Activated CD8-positive, alpha-beta memory T cell treated with anti-CD3 and anti-CD28 coated beads, Interleukin-2, amount 50 U/mL, for 4 hours (primary cell): ENCODE data around the gene SERPINE1.
"Not testable (repeated sequence)": the region's sequence is repeated elsewhere in the genome, so short reads cannot be mapped to it uniquely, and the experiment has no call there.

ENCODE experiments used
- DNase-seq: peaks from one replicate; pipeline ENCODE4 v3.0.0-alpha.2; 2020

SERPINE1 gene

GRCh38 chr7:101103701-101104100 is 23.2 kb upstream of the SERPINE1 start:
- DNase-seq, result not testable (repeated sequence)

GRCh38 chr7:101104193-101104713 is 22.7 kb upstream of the SERPINE1 start:
- no peak for DNase-seq

GRCh38 chr7:101104799-101105198 is 22.1 kb upstream of the SERPINE1 start:
- no peak for DNase-seq

- not testable (repeated sequence) for DNase-seq
These were observed 21.7 kb upstream of the SERPINE1 start for GRCh38 chr7:101105248-101105647.

- DNase-seq, result no peak
These were observed 20.5 kb upstream of the SERPINE1 start for GRCh38 chr7:101106386-101106785.

DNA sequence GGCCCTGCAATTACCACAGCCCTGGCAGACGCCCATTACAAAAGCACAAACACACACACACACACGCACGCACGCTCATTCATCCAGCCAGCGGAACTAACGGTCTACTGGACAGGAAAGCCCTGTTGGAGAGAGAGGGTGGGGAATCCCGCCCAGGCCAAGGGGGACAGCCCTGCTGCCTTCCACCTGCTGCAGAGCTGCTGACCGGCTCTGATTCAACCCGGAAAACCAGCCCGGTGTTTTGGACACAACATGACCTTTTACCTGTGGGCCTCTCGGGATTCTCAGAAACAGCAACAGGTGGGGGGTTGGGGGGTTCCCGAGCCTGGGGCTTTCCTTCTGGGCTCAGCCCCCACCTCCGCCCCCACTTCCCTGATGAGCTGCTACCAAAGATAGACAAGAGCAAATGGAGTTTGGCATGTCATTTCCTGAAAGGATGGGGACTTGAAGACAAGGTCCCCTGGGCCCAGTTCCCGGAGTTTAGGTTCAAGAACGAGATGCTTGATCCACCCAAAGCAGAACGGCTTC is 18.5 kb upstream of the SERPINE1 start:
- no peak for DNase-seq

DNA sequence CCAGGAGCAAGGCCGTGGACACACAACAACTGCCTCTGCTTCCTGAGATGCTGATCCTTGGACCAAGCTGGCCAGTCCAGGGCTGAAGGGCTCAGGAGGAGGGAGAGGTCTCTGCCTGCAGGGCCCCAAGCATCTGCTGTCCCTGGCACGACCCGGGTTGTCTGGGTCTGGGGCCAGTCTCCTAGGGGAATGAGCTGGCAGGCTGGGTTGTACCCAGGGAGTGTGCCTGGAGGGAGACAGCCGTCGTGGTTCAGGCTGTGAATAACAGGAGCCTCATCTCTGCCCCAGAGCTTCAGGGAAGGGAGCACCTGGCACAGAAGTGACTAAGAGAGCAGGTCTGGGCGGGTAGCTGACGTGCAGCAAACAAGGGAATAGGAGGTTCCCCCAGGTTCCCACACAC is 17.9 kb upstream of the SERPINE1 start:
- no peak for DNase-seq

DNA sequence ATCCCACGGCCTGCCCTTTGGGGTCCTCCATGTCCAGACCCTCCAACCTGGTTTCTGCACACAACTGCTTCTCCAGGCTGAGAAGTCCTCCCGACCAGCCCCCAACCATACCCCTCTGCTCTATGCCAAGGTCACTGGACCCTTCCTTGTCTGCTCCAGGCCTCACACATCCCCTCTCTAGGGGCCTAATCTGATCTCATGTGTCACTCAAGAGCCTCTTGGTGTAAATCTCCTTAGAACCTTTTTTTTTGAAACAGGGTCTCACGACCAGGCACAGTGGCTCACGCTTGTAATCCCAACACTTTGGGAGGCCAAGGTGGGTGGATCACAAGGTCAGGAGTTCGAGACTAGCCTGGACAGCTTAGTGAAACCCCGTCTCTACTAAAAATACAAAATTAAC is 17.5 kb upstream of the SERPINE1 start:
- no peak for DNase-seq

GRCh38 chr7:101111261-101111660 is 15.6 kb upstream of the SERPINE1 start:
- DNase-seq, result no peak

GRCh38 chr7:101112233-101112632 is 14.7 kb upstream of the SERPINE1 start:
- DNase-seq, result no peak

DNA sequence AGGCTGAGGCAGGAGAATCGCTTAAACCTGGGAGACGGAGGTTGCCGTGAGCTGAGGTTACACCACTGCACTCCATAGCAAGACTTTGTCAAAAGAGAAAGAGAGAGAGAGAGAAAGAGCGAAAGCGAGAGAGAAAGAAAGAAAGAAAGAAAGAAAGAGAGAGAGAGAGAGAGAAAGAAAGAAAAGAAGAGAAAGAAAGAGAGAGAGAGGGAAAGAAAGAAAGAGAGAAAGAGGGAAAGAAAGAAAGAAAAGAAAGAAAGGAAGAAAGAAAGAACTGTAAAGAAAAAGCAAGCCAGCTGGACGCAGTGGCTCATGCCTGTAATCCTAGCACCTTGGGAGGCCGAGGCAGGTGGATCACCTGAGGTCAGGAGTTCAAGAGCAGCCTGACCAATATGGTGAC is 13.8 kb upstream of the SERPINE1 start:
- DNase-seq, result not testable (repeated sequence)

DNA sequence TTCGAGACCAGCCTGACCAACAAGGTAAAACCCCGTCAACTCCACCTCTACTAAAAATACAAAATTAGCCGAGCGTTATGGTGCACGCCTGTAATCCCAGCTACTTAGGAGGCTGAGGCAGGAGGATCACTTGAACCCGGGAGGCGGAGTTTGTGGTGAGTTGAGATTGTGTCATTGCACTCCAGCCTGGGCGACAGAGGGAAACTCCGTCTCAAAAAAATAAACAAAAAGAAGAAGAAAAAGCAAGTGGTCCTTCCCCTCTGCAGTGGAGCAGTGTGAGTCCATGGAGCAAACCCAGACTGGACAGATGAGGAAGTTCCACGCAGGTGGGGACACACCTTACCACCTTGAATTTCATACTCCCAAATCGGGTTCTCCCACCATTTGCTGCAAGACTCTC is 13.1 kb upstream of the SERPINE1 start:
- no peak for DNase-seq

DNA sequence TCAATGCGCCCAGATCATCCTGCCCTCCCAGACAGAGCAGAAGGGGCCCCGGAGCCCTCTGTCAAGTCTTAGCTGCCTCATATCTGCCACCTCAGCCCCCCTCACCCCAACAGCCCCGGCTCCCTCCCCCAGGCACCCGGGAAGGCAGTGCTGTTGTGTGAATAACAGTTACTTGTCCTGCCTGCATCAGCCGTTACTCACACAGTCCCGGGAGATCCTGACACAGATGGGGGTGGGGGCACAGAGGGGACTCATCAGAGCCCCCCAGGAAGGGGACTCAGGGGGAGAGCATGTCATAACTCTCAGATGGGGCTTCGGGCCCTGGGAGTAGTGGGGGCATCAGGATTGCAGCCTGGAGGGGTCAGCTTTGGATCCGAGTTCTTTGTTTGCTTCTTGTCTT is 12.4 kb upstream of the SERPINE1 start:
- DNase-seq, result no peak

DNA sequence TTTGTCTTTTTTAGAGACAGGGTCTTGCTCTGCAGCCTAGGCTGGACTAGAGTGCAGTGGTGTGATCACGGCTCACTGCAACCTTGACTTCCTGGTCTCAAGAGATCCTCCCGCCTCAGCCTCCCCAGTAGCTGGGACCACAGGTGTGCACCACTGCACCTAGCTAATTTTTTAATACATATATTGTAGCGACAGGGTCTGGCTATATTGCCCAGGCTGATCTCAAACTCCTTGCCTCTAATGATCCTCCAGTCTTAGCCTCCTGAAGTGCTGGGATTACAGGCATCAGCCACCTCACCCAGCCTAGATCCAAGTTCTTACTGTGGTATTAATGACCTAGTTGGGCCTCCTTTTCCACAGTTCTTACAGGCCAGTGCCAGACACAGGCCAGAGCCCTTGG is 11.7 kb upstream of the SERPINE1 start:
- DNase-seq, result no peak

DNA sequence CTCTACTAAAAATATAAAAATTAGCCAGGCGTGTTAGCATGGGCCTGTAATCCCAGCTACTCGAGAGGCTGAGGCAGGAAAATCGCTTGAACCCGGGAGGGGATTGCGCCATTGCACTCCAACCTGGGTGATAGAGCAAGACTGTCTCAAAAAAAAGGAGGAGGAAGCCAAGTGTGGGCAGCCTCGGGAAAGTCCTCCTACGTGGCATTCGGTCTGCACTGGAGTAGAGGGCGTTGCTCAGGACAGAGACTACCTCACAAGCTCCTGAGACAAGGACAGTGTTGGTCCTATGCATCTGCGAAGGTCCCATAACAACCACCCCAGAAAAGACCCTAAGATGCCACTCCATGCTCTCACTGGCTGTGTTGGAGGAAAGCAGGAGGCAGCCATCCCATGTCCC is 10.0 kb upstream of the SERPINE1 start:
- no peak for DNase-seq

- no peak for DNase-seq
These were observed 8.0 kb upstream of the SERPINE1 start for GRCh38 chr7:101118856-101119255.

GRCh38 chr7:101119876-101120275 is 7.0 kb upstream of the SERPINE1 start:
- no peak for DNase-seq

GRCh38 chr7:101120315-101120714 is 6.6 kb upstream of the SERPINE1 start:
- no peak for DNase-seq

GRCh38 chr7:101121631-101121990 is 5.3 kb upstream of the SERPINE1 start:
- not testable (repeated sequence) for DNase-seq

DNA sequence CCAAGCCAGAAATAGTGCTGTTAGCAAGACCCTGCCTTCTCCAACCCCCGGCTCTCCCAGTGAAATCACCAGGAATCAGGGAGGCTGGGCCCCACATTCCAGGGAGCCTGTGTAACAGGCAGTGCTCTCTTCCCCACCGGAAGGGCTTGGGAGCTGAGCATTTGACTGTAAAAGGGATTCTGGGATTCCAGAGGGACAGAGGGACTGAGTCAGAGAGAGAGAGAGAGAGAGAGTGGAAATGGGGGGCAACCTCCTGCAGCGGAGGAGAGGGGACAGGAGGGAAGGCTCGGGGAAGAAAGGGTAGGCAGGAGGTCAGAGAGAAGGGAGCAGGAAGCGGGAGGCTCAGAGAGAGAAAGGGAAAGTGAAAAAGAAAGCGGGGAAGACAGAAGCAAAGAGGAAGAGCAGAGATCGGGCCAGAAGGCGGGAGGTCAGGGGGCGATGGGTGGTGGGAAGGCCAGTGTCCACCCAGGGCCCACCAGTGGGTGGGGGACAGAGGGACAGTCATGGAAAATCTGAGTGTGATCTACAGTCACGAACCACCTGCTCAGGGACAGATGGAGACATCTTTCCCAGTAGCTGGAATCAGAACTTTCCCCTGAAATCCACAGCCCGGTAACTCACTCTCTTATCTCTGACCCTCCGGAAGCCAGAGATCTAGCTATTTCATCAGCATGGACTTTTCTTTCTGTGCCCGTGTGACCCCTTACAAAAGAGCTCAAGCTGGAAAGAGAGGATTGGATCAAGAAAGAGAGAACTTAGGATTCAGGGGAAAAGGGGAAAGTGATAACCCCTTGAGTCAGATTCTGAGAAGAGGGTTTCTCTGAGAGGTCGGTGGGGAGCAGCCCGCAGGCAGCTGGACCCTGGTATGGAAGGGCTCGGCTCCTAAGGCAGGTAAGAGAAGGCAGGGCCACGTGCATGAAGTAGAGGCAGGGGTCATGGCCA is 4.6 kb upstream of the SERPINE1 start:
- DNase-seq, result no peak

DNA sequence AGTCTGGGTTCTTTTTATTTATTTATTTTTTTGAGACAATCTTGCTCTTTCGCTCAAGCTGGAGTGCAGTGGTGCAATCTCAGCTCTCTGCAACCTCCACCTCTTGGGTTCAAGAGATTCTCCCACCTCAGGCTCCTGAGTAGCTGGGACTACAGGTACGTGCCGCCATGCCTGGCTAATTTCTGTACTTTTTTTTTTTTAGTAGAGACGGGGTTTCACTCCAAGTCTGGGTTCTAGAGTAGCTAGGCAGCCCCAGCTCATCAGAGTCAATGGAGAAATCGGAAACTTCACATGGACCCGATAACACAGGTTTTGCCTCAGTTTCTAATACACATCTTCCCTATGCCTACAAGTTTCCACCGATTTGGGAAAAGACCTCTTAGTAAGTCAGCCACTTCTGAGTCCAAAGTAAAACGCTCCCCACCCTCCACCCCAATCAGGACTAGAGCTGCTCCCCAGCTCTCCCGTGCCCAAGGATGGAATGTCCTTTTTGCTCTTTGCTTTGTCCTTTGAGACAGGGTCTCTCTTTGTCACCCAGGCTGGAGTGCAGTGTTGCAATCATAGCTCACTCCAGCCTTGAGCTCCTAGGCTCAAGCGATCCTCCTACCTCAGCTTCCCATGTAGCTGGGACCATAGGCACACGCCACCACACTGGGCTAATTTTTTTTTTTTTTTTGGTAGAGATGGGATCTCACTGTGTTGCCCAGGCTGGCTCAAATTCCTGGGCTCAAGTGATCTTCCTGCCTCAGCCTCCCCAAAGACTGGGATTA is 3.8 kb upstream of the SERPINE1 start:
- no peak for DNase-seq

- no peak for DNase-seq
These were observed 3.2 kb upstream of the SERPINE1 start for GRCh38 chr7:101123703-101124068.

DNA sequence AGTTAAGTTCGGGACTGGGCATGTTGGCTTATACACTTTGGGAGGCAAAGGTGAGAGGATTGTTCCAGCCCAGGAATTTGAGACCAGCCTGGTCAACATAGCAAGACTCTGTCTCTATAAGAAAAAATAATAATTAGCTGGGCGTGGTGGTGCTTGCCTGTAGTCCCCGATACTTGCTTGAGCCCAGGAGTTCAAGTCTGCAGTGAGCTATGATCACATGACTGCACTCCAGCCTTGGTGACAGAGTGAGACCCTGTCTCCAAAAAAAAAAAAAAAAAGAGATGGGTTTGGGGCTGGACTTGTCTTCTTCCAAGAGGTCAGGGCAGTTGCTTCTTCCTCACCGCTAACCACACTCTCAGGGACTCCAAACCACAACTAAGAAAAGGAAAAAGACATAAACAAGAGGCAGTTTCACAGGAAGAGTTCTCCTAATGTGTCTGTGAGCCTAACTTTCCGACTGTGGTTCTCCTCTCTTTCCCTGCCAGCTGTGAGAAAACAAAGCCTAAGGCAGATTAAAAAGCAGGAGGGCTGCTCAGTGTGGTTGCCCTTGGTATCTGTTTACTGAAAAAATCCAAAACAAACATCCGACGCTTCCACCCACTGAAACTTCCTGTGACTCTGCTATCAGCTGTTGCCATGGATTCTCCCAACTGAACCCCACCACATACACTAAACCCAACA is 2.4 kb upstream of the SERPINE1 start:
- no peak for DNase-seq
